ENCODE data around the gene BRME1. TPM values are rescaled to one million over a fixed set of nuclear protein-coding genes. Genes with fewer than 3 reads are reported as not detected.

BRME1 gene
- total RNA-seq, 1 experiment from 2014 or later = 13.9 TPM

DNA sequence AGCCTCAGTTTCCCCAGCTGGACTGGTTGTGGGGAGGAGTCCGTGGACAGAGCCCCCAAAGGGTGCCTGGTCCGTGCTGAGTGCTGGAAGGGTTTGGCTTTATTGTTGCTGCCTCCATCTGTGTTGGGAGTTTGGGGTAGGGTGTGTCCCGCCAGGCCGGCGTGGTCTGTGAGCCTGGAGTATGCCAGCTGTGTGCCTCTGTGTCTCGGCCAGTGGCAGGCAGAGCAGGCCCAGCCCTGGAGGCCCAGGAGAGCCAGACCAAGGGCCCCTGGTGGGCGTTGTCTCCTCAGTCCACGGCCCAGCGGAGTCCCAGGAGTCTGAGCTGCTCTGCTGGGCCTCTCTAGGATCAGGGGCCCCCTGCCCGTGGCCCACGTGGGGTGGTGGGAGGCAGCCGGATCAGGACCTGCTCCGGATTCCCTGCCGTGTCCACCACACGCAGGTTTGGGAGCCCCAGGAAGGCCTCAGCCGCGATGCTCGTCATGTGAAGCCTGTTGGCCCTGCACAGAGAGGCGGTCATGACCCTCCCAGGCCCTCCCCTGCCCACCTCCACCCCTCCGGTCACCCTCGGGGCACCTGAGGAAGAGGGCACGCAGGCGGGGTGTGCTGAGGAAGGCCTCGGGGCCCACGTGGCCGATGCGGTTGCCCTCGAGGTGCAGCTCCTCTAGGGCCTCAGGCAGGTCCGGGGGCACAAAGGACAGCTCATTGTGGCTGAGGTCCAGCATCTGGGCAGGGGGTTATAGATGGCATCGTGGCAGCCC is 25.7 kb upstream of the BRME1 start:
- no peak for DNase-seq
- H3K4me3 ChIP-seq = no peak overlapping the region
- 0 out of 2 replicates have a peak, but pooled peaks cover 2% of the 10 kb centered on the region for H4K20me1 ChIP-seq (ENCODE audit: insufficient read depth)
- intact Hi-C loops (cut with micrococcal nuclease; ENCODE audit: unreplicated experiment) = no loop called here
- peaks cover 29% of the 10 kb centered on the region for H3F3A ChIP-seq (ENCODE audit: insufficient read depth, low read depth)
- H3K27me3 ChIP-seq (ENCODE audit: insufficient read depth, low read depth) = no peaks in the 10 kb centered on the region
- H2AFZ ChIP-seq = no peak overlapping the region
- no peak overlapping the region for H3K27ac ChIP-seq
- BruUV-seq (replicated peaks) = no TSS peak
- H3K4me2 ChIP-seq = no peak overlapping the region
- H3K79me2 ChIP-seq (ENCODE audit: low read depth) = no peaks in the 10 kb centered on the region
- ChIA-PET POLR2A (ENCODE audit: unreplicated experiment) (no interaction called here), CTCF (no interaction called here)
- no peaks in the 10 kb centered on the region for H3K9me3 ChIP-seq (ENCODE audit: insufficient read depth, low read depth)
- no peaks in the 10 kb centered on the region for H3K9me2 ChIP-seq (ENCODE audit: insufficient read depth)
- TF ChIP-seq, protein P1, sequence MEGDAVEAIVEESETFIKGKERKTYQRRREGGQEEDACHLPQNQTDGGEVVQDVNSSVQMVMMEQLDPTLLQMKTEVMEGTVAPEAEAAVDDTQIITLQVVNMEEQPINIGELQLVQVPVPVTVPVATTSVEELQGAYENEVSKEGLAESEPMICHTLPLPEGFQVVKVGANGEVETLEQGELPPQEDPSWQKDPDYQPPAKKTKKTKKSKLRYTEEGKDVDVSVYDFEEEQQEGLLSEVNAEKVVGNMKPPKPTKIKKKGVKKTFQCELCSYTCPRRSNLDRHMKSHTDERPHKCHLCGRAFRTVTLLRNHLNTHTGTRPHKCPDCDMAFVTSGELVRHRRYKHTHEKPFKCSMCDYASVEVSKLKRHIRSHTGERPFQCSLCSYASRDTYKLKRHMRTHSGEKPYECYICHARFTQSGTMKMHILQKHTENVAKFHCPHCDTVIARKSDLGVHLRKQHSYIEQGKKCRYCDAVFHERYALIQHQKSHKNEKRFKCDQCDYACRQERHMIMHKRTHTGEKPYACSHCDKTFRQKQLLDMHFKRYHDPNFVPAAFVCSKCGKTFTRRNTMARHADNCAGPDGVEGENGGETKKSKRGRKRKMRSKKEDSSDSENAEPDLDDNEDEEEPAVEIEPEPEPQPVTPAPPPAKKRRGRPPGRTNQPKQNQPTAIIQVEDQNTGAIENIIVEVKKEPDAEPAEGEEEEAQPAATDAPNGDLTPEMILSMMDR (conservative IDR thresholded peaks at IDR 0.05) = no peak
- TF ChIP-seq EZH2 (IDR thresholded peaks at IDR 0.05; ENCODE audit: low read depth) = no peak
- H3K4me1 ChIP-seq (replicated peaks; ENCODE audit: insufficient read depth) = no peaks in the 10 kb centered on the region
- no peaks in the 10 kb centered on the region for H3K36me3 ChIP-seq (ENCODE audit: low read depth)

DNA sequence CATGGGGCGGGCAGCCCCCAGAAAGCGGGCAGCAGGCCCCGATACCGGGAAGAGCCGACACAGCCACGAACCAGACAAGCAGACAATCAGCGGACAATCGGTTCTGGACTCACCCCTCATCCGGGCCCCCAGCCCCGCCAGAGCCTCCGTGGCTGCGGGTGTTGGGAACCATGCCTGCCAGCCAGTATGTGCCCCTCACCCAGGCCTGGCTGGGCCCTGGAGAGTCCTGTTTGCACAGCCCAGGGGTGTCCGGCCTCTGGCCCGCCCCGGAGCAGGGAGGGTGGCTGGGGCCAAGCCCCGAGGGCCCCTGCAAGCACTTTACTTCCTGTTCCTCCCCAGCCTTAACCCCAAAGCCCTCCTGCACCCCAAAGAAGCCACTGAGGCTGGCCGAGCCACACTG is 24.5 kb upstream of the BRME1 start:
- Histone ChIP-seq H3K27me3 (ENCODE audit: insufficient read depth, low read depth) (no peaks in the 10 kb centered on the region), H4K20me1 (ENCODE audit: insufficient read depth) (0 out of 2 replicates have a peak, but pooled peaks cover 2% of the 10 kb centered on the region), H3K36me3 (ENCODE audit: low read depth) (no peaks in the 10 kb centered on the region), H3K27ac (no peak overlapping the region), H3K4me2 (no peak overlapping the region), H3K9me3 (ENCODE audit: insufficient read depth, low read depth) (no peaks in the 10 kb centered on the region), H3F3A (ENCODE audit: insufficient read depth, low read depth) (peaks cover 29% of the 10 kb centered on the region), H3K4me3 (no peak overlapping the region), H3K9me2 (ENCODE audit: insufficient read depth) (no peaks in the 10 kb centered on the region), H3K4me1 (replicated peaks; ENCODE audit: insufficient read depth) (no peaks in the 10 kb centered on the region), H2AFZ (no peak overlapping the region), H3K79me2 (ENCODE audit: low read depth) (no peaks in the 10 kb centered on the region)
- TF ChIP-seq, protein P1 (conservative IDR thresholded peaks at IDR 0.05) = no peak
- no peak for TF ChIP-seq EZH2 (IDR thresholded peaks at IDR 0.05; ENCODE audit: low read depth)
- no peak for DNase-seq
- intact Hi-C loops (cut with micrococcal nuclease; ENCODE audit: unreplicated experiment) = no loop called here
- CTCF ChIA-PET = no interaction called here
- BruUV-seq (replicated peaks) = TSS peak; percentile 28
- POLR2A ChIA-PET (ENCODE audit: unreplicated experiment) = no interaction called here

DNA sequence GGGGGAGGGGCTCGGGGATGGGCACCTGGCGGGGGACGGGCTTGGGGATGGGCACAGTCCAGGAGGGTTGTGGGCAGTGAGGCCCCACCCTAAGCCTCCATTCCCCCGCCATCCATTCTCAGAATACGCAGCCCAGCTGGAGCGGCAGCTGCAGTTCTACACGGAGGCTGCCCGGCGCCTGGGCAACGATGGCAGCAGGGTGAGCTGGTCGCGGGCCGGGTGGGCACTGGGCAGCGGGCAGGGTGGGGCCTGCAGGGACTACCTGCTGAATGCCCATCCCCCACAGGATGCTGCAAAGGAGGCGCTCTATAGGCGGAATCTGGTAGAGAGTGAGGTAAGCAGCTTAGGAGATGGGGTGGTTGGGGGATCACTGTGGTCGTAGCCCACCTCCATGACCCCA is 24.0 kb upstream of the BRME1 start:
- TF ChIP-seq, protein P1 (conservative IDR thresholded peaks at IDR 0.05) = no peak
- no peak for TF ChIP-seq EZH2 (IDR thresholded peaks at IDR 0.05; ENCODE audit: low read depth)
- H3K9me2 ChIP-seq (ENCODE audit: insufficient read depth) = no peaks in the 10 kb centered on the region
- H2AFZ ChIP-seq = no peak overlapping the region
- H3K9me3 ChIP-seq (ENCODE audit: insufficient read depth, low read depth) = no peaks in the 10 kb centered on the region
- no TSS peak for BruUV-seq (replicated peaks)
- no peaks in the 10 kb centered on the region for H3K27me3 ChIP-seq (ENCODE audit: insufficient read depth, low read depth)
- peaks cover 29% of the 10 kb centered on the region for H3F3A ChIP-seq (ENCODE audit: insufficient read depth, low read depth)
- ChIA-PET CTCF (no interaction called here), POLR2A (ENCODE audit: unreplicated experiment) (no interaction called here)
- no peak for DNase-seq
- H3K4me3 ChIP-seq = no peak overlapping the region
- no peaks in the 10 kb centered on the region for H3K36me3 ChIP-seq (ENCODE audit: low read depth)
- no peaks in the 10 kb centered on the region for H3K4me1 ChIP-seq (replicated peaks; ENCODE audit: insufficient read depth)
- no peak overlapping the region for H3K4me2 ChIP-seq
- H3K79me2 ChIP-seq (ENCODE audit: low read depth) = no peaks in the 10 kb centered on the region
- H4K20me1 ChIP-seq (ENCODE audit: insufficient read depth) = 0 out of 2 replicates have a peak, but pooled peaks cover 2% of the 10 kb centered on the region
- no peak overlapping the region for H3K27ac ChIP-seq
- intact Hi-C loops (cut with micrococcal nuclease; ENCODE audit: unreplicated experiment) = no loop called here
